CD4-positive, alpha-beta T cell treated with Interleukin-17A for 4 hours (primary cell): ENCODE data around the gene CCDC85C.

Source experiments
- DNase-seq: peaks from one replicate; pipeline ENCODE4 v3.0.0-alpha.2; 2020; ENCODE audit warnings: mixed read lengths

The CCDC85C gene

DNA sequence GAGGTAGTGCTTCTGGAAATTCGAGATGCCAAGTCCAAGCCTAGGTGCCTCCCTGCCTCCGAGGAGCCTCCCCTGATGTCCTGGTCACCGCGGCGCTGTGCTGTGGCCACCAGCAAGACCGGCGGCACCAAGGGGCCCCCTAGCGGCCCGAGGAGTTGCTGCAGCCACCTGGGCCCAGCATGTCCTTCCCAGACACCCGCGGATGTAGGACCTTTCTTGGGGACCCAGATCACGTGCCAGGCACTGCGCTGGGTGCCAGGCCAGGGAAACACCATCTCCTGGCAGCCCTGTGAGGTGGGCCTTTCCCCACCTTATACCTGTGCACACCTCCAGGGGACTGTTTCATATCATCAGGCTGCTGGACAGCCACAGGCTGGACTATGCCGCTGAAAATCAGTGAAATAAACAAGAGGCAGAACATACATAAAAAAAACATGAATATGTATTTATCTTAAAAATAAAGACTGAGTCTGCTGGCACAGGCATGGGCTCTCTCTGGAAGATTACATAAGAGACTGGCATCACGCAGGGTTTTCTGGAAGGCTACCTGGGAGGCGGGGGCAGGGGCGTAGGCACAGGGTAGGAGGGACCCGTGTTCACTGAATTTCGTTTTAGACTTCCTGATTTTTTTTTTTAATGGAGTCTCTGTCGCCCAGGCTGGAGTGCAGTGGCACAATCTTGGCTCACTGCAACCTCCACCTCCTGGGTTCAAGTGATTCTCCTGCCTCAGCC lies 25.0 kb upstream of the CCDC85C start:
- peak; percentile 71 for DNase-seq

DNA sequence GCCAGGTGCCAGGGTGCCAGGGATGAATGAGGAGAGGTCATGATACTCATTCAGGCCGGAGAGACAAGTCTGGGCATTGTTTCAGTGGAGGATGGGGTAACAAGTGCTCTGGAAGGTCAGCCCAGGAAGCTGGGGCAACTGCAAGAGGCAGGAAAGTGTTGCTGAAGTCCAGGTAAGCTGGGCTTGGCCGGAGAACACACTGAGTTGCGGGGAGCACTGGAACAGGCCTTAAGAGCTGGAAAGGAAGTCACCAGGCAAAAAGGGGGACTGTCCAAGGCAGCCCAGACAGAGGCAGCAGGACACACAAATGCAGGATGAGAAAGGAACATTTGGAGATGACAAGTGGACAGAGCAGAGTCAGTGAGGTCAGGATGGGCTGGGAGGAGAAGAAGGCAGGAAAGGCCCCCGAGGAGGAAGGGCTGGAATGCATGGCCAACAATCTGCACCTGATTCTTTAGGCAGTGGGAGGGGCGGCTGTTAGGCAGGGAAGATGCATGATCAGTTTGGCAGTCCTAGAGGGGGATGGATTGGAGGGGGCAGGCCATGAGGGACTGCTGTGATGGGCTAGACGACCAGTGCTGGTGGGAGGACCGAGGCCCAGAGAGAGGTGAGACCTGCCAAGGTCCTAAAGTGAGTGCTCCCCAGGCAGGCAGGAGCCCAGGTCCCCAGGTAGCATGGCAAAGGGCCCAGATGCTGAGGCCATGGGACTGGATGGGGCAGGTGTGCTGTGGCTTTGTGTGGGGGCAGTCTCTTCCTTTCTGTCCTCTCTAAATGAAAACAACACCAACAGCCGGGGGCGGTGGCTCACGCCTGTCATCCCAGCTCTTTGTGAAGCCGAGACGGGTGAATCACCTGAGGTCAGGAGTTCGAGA lies 23.7 kb upstream of the CCDC85C start:
- no peak for DNase-seq

DNA sequence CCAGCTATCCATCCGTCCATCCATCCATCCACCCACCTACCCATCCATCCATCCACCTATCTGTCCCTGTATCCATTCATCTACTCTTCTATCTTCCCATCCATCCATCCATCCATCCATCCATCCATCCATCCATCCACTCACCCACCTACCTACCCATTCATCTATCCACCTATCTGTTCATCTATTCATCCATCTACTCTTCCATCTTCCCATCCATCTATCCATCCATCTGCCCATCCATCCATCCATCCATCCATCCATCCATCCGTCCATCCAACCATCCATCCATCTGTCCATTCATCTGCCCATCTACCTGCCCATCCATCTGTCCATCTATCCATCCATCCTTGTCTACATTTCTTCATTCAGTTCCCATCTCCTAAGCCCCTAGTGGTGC lies 23.1 kb upstream of the CCDC85C start:
- DNase-seq, result no peak

DNA sequence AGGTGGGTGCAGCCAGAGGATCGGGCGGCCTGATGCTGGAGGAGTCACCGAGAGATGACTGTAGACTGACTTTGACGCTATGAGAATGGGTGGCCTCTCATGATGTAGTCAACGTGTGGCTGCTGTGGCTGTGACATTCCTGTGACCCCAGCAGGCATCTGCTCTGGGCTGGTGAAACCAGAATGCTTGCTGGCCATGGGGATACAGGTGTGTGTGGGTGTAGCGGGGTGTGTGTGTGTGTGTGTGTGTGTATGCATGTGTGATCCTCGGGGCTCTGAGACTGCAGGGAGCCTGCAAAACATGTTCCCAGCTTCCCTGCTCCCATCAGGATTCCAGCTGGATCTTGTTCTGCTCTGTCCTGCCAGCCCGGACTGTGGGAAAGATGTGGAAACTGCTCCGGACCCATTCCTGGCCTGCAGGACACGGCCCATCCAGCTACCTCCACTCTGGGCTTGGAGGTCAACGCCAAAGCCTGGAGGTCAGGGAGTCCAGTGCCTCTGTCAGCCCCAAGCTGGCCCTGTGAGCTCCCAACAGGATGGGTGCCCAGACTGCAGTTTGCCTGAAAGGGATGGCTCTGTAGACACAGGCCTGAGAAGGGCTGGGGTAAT lies 22.1 kb upstream of the CCDC85C start:
- DNase-seq, result no peak

DNA sequence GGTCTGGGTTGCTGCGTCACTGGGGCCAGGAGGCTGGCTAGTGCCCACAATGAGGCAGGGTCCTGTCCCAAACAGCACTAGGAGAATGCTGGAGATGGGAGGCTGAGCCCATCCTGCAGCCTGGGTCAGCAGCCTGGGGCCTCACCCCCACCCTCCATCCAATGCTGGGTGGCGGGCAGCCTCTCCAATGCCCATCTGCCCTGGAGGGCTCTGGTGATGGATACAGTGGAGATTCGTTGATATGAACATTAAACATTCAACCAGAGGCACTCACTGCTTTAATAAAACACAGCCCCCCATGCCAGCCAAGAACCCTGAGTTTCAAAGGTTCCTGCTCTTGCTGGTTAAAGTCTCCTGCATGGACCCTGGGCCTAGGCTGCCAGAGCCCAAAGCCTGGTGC lies 21.5 kb upstream of the CCDC85C start:
- no peak for DNase-seq

DNA sequence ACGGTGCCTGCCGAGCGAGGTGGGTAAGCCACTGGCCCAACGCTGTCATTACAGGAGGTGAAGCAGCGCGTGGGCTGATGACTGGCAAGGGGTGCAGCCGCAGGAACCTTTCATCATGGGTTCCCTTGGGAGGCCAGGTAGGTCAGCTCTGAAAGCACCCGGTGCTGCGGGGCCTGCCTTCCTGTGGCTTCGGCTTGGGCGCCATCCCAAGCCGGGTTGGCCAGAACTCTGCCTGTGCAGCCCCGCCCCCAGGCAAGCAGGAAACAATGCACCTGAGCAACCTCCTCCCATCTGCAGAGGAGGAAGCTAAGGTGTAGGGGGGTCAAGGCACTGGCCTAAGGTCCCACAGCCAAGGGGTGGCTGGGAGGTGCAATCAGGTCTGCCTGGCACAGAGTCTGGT lies 21.0 kb upstream of the CCDC85C start:
- no peak for DNase-seq

DNA sequence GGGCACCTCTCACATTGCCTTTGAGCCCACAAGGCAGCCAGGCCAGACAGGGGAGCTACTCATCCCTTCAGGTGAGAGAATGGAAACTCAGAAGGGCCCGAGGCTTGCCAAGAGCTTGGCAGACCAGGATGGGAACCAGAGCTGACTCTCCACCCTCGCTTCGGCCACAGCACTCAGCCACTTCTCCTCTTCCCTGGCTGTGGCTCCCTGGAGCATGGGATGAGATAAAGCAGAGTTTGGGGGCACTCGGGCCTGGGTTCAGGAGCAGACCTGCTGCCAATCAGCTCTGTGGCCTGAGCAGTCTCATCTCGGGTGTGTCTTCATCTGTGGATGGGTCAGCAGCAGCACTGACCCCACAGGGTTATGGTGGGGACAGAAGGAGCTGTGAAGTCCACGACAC lies 20.0 kb upstream of the CCDC85C start:
- DNase-seq, result no peak

DNA sequence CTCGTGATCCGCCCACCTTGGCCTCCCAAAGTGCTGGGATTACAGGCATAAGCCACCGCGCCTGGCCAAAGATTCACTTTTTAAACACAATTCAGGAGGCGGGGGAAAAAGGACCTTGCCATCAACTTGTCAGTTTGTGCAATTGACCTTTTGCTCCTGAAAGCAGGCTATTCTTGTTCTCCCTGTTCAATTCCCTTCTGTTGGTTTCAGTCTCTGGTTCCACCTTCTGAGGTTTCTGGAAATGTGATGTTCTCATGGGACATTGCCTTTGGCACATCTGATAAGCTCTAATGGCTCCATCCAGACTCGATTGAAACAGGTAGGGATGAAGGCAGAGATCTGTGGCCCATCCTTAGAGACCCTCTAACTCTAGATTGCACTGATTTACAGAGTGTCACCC lies 17.9 kb upstream of the CCDC85C start:
- DNase-seq, result no peak

DNA sequence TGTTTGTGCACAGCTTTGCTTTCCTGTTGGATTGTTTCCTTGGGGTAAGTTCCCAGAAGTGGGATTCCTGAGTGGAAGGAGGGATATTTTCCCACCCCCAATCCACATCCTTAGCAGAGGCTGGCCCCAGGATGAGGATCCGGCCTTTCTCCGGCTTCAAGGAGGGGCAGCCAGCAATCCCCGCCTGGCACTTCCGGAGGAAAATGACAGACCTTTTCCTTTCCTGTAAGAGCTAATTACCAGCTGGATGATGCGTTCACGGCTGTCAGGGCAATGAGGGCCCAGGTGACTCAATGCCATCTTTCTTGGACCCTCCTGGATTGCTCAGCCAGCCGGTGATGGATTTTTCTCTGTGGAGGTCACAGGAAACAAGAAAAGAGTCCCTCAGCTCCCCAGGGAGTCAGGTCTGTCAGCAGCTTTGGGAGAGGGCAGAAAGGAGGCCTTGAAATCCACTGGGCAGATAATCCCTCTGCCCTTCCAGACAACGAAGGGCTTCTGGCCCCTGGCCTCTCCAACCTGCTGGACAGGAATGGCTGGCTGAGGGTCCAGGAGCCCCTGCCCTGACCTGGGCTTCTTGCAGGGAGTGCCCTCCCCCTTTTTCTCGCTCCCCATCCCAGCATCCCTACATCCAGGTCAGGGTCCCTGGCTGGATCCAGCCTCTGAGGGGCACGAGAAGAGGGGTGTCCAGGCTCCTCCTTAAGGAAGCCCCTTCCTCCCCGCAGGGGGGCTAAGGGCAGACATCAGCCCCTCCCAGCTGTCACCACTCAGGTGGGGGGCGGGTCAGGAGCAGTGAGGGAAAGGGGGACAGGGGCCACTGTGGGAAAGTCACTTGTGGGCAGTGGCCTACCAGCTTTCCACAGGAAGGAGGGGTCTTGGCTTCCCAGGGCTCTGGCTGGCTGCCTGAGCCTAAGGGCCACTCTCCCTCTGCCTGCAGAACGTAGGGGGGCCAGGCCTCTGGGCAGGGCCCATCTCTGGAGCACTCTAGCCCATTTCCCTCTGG lies 16.1 kb upstream of the CCDC85C start:
- DNase-seq, result no peak

DNA sequence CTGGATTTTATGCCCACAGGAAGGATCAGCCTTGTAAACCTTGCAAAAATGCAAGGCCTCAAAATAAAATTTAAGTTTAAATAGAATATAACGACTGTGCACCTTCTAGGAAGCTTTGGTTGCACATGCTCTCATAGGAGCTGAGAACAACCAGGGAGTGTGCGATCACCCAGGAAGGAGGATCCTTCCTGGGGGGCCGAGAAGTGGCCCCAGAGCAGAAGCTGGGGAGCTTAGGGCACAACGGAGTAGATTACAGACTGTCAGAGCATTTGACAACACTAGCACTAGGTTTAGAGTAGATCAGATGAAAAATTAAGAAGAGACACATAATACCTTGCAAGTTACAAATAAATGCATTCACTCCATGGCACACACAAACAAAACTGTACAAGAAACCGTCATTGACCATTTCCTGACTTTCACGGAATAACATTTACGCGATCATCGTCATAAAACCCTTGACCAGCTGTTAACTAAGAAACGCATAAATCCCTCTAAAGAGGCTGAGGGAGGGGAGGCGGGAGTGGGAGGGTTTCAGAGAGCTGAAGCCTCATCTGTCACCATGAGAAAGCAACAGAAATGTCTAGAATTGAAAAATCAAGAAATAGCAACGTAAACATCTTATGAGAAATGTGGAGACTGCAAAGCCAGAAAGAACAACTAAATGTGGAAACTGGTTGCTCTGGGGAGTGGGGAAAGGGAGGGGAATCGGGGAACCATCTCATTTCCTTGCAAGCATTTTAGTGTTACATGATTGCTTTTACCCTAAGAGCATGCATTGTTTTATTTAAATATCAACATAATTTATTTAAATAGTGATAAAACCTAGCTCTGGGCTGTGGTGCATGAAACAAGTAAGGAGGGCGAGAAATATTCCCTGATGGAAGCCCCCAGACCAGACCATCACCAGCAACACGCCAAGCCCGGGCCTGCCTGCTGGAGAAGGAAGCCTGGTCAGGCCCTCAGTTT lies 13.1 kb upstream of the CCDC85C start:
- DNase-seq, result no peak

DNA sequence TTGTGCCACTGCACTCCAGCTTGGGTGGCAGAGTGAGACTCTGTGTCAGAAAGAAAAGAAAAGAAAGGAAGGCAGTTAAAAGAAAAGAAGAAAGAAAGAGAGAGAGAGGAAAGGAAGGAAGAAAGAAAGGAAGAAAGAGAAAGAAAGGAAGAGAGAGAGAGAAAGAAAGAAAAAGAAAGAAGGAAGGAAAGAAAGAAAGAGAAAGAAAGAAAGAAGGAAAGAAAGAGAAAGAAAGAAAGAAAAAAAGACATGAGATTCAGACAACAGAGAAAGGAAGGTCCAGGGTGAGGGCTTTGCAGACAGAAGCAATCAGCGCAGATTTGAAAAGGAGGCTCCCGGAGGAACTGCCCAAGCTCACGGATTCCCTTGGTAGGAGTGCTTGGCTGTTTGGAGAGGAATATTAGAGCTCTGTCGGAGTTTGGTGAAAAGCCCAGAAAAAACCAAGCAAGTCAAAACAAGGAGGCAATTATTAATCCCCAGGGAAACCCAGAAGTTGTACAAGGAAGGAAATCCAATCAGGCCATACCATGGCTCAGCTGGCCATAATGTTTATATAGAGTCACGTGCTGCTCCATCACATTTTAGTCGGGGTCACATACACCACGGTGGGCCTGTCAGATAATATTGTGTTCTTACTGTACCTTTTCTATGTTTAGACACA lies 11.6 kb upstream of the CCDC85C start:
- no peak for DNase-seq

DNA sequence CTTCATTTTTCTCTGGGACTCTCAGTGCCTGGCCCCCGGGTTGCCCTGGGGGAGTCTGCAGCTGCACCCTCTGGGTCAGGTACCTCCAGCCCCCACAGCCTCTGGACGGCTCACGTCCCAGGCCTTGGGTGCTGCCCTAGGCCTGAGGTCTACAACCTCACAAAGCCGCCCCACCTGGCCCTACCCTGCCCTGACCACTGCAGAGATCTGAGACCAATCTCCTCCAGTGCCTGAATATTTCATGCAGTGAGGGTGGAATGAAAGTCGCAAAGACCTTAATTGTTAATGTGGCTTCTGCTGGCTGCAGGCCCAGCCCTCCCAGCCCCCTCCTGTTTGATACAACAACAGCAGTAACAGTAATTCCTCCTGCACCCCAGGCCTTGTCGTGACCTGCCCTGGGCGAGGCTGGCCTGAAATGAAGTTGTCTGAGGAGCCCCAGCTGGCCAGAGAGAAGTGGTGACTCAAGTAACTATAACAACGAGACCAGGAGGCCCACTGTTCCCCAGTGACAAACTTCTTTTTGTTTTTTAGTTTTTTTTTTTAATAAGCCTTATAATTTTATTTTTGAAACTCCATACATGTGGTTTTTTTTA lies 8.8 kb upstream of the CCDC85C start:
- DNase-seq, result no peak

DNA sequence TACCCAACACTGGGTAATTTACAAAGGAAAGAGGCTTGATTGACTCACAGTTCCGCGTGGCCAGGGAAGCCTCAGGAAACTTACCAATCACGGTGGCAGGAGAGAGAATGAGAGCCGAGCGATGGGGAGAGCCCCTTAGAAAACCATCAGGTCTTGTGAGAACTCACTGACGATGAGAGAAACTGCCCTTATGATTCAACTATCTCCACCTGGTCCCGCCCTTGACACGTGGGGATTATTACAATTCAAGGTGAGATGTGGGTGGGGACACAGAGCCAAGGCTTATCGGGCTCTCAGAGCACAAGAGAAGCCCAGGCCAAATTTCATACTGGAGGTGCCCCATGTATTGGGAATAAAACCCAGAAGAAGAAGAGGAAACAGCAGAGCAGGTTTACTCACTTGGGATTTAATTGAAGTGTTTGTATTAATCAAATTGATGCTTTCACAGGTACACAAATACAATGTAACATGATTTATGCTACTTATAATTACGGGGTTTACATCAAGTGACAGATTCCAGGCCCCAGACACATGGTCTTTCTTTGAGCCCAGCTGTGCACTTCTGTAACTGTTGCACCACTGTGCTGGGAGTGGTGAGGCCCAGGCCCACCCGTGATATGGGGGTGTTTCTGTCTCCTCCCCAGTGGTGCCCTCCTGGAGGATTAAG lies 8.2 kb upstream of the CCDC85C start:
- no peak for DNase-seq

DNA sequence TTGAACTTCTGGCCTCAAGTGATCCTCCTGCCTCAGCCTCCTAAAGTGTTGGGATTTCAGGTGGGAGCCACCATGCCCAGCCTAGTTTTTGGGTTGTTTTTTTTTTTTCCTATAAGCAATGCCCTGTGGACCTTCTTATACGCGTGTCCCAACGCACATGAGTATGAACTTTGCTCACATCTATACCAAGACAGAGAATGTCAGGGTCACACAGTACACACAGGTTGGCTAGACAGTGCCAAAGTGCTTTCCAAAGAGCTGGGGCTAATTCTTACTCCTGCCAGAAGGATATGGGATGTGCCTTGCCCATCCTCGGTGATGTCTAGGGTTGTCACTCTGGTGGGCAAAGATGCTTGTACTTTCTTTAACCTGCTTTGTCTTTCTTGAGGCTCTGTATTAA lies 7.6 kb upstream of the CCDC85C start:
- no peak for DNase-seq

DNA sequence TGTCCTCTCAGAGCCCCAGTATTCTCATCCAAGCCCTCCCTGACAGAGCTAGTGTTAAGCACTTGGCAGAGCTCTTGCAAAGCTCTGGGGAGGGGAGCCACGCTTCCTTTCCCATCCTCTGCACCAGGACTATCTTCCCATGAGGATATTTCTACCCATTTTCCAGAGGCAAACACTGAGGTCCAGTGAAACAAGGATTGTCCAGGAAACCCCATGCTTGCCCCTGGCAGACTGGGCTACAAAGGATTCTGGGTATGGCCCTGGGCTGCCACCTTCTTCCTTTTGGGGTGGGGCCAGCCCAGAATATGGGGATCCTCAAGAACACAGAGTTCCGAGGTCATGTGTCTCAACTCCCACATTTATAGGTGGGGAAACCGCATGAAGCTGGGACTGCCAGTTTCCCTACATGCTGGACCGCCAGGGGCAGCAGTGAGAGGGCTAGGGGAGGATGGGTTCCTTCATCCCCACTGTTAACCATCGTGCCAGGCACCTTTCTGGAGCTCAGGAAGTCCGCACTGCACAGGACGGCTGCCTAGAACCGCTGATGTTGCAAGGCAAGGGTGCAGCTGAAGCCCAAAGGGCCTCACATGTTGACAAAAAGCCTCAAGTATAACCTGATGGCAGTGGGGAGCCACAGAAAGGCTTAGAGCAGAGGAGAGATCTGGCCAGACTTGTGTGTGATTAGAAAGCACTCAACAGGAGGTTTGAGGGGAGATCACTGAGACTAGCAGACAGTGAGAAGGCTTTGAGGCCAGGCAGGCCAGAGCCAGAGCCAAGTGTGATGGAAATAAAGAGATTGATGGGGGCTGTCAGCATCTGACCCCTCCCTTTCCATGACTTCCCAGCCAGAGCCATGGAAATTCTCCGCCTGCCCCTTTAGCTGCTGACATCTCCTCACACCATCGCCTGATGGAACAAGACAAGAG lies 5.5 kb upstream of the CCDC85C start:
- peak; percentile 33 for DNase-seq

DNA sequence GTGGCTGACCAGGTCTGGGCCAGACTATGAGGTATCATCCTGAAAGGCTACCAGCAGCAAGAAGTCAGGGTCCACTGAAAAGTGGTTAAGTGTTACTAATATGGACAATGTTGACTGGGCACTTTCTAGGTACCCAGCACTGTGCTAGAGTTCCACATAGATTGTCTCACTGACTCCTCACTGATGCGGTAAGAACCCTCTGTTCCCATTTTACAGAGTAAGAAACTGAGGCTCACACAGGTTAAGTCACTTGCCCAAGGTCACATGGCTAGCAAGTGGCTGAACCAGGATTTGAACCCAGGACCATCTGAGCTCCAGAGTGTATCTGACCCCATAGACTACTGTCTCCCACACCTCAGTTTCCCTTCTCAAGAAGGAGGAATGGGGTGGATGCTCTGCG lies 4.6 kb upstream of the CCDC85C start:
- no peak for DNase-seq

DNA sequence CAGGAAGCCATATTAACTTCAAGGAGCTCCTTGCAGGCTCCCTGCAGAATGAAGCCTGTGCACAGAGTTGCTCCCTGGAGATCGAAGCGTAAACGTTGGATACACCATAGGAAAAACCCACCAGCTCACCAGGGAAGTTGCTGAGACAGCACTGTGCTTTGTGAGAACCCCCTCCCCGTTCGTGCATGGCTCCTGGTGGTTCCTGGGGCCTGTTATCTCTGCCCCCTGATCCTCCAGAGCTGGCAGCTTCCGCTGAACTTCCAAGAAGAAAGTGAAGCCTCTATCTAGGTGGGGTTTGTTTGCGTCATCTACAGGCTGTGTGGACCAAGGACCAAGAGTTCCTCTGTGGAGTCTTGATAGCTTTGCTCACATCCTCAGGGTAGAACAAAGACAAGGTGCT lies 2.4 kb upstream of the CCDC85C start:
- DNase-seq, result no peak

DNA sequence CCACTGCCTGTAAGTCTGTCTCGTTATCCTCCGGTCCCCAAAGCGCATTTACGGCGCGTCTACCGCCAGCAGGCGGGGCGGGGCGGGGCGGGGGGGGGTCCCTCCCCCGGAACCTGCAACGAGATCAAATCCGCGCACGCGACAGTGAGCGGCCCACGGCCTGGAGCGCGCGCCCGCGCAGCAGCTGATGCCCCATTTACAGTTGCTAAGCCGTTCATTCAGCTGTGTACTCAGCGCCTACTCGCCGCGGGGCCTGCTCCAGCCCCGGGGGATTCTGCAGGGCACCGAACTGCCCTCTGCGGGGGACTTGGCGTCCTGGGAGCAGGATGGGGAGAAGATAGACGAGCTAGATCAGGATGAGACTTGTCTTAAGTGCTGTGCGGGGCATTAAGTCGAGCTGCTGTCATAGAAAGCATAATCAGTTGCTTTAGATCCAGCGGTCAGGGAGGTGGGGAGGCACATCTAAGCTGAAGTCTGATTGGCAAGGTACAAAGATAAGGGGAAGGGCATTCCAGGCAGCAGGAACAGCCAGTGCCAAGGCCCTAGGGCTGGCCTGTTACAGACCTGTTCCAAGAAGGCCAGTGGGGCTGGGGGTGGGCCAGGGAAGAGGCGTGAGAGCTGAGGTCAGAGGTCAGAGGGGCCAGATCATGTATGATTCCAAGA lies 1.4 kb upstream of the CCDC85C start:
- peak; percentile 94 for DNase-seq
